NK-92 (cell line): ENCODE measurements around the gene SFSWAP.

Experiments used
- DNase-seq: peaks from one replicate; lab custom pipeline; 2025; ENCODE audit not compliant: unreplicated experiment; lab: John Stamatoyannopoulos, UW

SFSWAP gene

DNA sequence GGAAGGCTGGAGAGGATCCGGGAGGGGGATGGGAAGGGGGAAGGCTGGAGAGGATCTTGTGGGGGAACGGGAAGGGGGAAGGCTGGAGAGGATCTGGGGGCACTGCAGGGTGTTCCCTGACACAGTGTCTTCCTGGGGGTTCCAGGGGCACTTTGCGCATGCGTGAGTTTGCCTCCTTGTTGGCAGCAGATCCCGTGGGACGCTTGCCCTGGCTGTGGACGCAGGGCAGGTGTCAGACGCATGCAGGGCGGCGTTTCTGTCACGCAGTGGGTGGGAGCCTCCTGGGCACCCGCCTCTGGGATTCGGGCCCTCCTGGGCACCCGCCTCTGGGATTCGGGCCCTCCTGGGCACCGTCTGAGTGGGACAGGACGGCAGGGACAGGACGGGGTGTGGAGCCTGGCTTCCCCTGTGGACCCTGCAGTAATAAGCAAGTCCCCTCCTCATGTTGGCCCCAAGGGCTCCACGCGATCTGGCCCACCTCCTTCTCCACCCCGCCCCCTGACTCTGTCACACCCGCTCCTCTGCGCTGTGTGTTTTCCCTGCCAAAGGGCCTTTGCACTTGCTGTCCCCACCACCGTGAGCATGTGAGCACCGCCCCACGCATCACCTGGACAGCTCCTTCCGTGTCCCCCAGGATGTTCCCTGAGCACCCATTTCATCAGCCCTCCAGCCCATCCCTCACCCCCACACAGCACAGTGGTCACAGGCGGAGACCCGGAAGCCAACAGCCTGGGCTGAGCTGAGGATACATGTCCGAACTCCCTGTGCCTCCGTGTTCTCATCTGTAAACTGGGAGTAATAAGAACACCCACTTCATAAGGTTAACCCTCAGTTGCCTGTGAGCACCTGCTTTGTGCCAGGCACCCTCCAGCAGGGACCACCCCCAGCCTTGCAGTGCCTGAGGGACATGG lies 121.7 kb downstream of the SFSWAP start:
- no peak for DNase-seq

DNA sequence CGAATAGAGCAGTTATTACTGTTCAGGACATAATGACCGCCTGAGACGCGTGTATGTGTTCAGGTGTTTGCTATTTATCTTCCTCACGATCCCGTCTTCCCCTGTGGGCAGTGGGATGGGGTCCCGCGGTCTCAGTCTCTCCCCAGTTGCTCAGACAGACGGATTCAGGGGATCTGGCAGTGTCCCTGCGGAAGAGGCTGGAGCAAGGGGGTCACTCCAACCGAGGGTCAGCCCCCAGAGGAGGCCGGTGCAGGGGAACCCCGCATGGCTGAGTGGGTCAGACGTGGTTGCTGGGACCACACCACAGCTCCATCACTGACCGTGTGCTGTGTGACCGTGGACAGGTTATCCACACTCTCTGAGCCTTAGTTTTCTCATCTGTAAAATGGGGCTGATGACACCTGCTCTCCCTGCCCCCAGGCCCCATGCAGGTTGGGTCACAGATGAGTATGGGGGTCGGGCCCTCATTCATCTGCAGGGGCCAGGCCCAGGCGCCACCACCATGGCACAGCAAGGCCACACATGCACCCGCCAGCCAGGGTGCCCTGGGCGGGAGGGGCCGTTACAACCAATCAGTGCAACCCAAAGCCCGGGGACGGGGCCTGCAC lies 122.5 kb downstream of the SFSWAP start:
- no peak for DNase-seq

DNA sequence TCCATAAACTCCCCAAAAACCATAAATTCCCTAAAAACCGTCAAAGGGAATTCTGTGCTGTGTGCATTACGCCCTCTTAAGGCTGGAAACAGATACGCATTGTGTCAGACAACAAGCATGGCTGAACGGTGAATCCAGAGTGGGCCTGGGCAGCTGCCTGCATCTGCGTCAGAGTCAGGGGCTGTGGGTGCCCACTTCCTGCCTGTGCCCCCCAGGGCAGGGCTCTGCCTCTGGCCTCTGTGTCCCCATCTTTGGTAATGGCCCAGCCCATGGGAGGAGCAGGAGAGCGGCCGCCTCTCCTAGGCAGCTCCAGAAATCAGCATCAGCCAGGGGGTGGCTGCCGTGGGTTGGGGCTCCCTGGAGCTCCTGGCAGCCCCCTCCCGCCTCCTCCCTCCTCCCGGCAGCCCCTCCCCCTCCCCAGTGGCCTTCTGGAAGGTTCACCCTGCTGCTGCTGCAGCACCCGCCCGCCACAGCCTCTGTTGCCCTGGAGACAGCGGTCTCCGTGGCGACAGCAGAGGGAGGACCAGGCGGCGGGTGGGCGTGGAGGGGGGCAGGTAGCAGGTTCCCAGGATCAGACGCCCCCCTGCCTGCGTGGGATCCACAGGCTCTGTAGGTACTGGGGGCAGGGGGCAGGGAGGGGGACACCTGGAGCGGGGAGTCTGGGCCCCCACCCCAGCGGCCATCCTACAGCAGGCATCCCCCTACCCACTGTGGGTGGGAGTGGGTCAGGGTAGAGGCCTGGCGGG lies 123.2 kb downstream of the SFSWAP start:
- DNase-seq: no peak

DNA sequence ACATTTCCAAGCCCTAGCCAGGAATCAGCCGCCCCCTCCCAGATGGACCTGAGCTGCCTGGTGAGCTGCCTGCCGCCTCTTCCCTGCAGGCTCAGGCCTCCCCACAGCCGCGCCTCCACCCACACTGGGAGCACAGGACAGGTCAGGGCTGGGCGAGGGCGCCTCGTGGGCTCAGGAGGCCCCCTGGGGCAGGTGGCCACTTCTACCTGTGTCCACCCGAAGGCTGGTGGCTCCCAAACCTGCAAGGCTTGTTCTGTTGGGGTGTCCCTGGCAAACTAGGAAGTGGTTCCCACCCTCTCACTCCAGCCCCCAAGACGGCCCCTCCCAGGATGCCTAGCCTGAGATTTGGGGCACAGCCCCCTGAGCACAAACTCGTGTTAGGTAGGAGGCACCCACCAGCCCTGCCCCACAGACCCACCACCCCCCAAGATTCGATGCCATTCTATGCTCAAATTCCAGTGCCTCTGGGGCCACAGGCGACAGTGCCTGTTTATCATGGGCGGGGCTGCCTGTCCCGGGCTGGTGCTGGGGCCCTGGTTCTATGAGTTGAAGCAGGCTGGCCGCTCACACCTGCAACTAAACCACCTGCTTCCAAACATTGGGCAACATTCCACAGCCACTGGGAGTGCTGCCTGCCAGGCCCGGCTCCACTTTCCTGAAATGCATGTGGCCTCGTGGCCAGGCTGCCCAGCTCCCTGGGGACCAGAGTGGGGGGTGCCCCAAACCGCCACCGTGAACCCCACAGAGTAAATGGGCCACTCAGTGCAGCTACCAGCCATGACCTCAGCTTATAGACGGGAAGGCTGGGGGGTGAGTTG lies 124.1 kb downstream of the SFSWAP start:
- DNase-seq: no peak

DNA sequence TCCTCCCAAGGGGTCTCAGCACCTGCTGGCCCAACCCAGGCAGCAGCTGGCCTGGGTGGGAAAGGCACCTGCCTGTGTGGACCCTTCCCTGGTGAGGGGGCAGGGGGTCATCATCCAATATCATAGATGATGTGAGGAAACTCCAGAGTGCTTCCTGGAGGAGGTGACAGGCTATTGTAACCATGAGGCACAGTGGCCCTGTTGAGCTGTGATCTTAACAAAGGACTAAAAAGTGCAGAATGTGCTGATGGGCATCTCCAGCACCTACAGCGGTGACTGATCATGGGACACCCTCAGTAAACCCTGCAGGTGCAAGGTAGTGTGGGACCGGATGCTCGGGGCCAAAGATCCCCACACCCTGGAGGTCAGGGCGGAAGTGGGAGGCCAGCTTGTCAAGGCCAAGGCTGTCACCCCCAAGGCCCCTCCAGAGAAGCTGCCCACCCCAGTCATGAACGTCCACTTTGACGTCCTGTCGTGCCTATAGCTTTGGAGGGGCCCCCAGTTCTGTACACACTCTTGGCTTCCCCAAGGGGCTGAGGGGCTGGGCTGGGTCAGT lies 124.8 kb downstream of the SFSWAP start:
- DNase-seq: no peak

DNA sequence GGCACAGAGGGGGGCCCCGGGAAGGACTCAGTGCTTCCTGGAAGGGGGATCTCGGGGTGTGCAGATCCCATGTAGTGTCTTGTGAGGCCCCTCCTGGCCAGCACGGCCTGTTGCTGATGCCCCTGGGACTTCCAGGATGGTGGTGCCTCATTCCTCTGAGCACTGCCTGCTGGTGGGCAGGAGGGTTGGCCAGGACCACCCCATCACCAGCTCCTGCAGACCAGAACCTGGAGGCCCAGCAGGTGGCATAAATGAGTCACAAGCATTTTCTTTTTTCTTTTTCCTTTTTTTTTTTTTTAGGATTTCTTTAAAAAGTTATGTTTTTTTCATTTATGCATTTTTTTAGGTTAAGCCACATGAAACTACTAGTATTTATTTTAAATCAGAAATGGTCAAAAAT lies 125.3 kb downstream of the SFSWAP start:
- DNase-seq: no peak

DNA sequence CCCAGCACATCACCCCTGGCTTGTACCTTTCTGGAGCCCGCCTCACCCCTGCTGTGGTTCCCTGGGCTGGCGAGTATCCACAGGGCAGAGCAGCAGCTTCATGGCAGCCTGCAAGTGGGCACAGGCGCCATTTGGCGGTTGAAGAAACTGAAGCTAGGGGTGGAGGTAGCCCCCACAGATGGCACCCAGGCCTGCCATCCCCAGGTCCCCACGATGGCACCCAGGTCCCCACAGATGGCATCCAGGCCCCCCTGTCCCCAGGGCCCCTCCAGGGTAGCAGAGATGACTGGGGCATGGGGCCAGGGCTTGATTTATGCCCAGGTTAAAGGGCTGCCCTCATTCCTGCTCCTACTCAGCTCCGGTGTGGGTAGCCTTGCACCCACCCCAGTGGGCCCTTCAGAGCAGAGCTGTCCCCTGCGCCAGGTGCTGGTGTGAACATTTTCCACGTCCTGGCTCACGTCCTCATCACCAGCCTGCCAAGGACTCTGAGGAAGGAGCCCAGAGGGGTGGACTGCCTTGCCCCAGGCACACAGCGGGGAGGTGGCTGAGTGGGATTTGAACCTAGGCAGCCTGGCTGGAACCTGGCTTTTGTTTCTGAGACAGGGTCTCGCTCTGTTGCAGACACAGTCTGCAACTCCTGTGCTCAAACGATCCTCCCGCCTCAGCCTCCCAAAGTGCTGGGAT lies 126.0 kb downstream of the SFSWAP start:
- DNase-seq: no peak

DNA sequence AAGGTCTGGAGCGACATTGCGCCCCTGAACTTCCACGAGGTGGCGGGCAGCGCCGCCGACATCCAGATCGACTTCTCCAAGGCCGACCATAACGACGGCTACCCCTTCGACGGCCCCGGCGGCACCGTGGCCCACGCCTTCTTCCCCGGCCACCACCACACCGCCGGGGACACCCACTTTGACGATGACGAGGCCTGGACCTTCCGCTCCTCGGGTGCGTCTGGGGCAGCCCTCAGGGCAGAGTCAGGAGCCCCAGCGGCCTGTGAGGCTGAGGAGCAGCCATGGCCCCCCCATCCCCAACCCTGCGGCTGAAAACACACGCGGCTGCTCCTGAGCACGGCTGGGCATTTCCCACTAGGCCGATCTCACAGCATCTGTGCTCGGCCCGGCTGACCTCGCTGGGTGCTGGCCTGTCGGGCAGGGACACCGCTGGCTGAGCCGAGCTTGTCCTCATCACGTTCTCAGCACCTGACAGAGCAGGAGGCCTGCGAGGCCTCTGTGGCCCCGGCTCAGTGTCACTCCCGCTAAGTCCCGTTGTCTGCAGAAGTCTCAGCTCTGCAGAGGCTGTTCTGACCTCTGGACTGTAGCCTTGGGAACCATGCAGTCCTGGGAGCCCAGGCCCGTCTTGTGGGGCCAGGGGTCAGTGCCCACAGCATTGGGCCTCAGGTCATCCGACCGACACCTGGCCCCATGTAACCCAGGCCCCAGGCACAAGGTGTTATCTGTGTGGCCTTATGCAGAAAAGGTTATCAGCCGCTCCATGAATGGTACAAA lies 129.9 kb downstream of the SFSWAP start:
- no peak for DNase-seq

DNA sequence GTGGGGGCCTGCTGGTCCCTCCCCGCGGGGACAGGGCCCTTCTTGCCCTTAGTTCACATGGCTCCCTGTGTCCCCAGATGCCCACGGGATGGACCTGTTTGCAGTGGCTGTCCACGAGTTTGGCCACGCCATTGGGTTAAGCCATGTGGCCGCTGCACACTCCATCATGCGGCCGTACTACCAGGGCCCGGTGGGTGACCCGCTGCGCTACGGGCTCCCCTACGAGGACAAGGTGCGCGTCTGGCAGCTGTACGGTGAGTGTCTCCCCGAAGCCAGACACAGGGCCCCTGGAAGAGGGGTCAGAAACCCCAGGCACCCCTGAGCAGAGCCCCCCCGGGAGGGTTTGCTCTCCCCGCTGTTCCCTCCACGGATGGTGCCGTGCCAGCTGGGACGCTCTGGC lies 130.7 kb downstream of the SFSWAP start:
- DNase-seq: no peak

DNA sequence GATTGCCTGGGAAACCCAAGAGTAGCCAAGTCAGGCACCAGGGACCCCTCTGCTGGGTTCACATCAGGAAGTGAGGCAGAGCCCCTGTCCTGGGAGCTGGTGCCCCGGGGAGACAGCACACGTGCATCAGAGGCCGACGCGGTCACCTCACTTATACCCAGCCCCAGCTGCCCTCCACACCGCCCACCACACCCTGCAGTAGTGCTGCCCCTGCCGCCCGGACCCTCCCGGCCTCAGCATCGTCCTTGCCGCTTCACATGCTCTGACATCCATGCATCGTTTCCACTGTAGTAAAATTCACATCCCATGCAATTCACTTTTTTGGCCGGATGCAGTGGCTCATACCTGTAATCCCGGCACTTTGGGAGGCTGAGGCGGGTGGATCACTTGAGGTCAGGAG lies 131.3 kb downstream of the SFSWAP start:
- DNase-seq: no peak

DNA sequence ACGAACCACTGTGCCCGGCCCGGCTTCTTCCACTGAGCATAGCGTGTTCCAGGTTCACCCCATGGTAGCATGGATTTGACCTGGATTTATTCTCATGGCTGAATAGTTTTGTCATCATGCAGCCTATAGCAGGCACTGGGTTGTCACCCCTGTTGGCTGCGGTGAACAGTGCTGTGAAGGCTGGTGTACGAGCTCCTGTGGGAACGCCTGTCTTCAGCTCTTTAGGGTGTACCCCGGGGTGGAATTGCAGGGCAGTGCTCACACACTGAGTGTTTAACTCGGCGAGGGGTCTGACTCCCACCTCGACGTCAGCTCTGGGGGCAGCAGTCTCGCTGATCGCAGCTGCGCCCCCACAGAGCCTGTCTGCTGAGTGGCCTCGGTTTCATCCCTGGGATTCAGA lies 132.6 kb downstream of the SFSWAP start:
- no peak for DNase-seq

DNA sequence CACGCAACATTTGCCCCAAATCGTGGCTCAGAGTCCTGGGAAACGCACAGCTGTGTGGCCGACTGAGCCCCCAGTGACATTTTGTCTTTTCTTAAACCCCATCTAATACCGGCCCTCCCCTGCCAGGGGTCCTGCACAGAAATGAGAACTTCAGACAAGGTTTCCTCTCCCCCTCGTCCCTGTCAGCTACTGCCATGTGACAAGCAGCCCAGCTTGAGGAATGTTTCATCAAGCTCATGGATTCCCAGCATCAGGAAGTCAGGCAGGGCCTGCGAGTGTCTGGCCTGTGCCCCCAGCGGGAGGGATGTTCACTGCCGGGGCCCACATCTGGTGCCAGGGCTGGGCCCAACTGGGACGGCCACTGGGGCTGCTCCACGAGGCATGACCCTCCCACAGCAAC lies 133.2 kb downstream of the SFSWAP start:
- DNase-seq: no peak

DNA sequence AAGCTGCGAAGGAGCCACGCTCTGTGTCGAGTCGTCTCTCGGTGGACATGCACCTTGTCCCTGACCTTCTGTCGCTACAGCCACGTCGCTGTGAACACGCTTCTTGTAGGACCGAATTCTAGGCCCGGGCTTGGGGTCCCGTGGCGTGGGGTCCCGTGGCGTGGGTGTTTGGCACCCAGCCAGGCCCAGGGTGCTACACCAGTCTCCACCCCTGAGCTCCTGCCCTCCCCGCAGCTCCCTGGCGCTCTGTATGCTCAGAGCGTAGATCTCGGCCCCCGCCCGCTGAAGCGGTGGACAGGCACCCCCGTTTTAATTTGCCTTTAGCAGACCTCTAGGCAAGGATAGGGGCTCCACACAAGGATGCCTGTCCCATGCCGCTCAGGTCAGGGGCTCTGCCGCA lies 133.8 kb downstream of the SFSWAP start:
- DNase-seq: no peak

DNA sequence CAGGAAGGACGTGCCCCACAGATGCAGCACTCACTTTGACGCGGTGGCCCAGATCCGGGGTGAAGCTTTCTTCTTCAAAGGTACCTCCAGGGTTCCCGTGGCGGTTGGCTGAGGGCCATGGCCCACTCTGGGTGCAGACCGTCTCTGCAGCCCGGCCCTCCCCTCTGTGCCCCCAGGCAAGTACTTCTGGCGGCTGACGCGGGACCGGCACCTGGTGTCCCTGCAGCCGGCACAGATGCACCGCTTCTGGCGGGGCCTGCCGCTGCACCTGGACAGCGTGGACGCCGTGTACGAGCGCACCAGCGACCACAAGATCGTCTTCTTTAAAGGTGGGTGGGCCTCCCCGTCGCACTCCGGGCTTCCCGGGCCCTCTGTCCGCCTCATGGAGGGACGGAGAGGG lies 134.2 kb downstream of the SFSWAP start:
- DNase-seq: no peak

DNA sequence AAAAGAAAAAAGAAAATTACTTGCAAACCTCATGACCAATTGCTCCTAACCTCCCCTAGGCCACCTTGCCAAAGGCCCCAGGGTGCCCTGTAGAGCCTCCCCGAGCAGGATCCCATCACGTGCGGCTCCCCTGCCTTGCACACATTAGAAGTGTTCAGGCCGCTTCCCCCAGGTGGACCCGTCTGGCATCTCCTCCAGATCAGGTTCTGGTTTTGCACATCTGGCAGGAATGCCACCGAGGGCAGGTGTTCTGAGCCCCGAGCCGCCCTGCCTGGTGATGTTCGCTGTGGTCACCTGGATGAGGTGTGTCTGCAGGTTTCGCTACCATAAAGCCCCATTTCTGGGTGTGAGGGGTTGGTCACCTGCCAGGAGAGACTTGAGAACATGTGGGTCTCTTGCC lies 136.6 kb downstream of the SFSWAP start:
- no peak for DNase-seq

DNA sequence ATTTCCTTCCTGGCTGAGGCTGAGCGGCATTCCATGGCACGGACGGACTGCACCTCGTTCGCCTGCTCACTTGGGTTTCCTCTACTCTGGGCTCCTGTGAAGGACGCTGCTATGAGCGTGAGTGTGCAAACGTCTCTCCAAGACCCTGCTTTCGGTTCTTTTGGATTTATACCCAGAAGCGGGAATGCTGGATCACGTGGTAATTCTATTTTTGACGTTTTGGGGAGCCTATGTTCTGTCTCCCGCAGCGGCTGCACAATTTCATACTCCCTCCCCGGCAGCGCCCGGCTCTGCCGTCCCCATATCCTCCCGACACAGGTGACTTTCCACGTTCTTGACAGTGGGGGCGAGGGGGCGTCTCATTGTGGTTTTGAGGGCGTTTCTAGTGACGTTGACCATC lies 137.9 kb downstream of the SFSWAP start:
- no peak for DNase-seq
